IMR-90 (cell line): ENCODE data around the gene SLC8A1. TPM values are rescaled to one million over a fixed set of nuclear protein-coding genes. Genes with fewer than 3 reads are reported as not detected.

Source experiments
- ATAC-seq: fragments of 200-7000 bp; cut with Tn5 transposase; 2 replicates; pipeline ENCODE4 v1.9.1; 2020; ENCODE audit warnings: low read depth, mild to moderate bottlenecking, moderate library complexity
- BruUV-seq: library from RNA; stranded (reverse); fragments of 400-500 nt; replicated peaks from 2 replicates; lab custom pipeline; 2021; lab: Mats Ljungman, UMichigan
- CTCF ChIA-PET: fragments of 300-600 bp; formaldehyde crosslinking; extraction: SDS; loops from one replicate; lab custom pipeline; 2021; ENCODE audit warnings: antibody characterized with exemption; lab: Yijun Ruan, JAX
- POLR2A ChIA-PET: fragments of 300-600 bp; sonication (Branson Sonifier 250); formaldehyde crosslinking; loops from one replicate; lab custom pipeline; 2022; ENCODE audit warnings: antibody characterized with exemption; ENCODE audit not compliant: unreplicated experiment; lab: Charles Lee
- DNase-seq: peaks from one replicate; pipeline ENCODE4 v3.0.0; 2013
- H2AFZ ChIP-seq: replicated peaks from 2 replicates; pipeline ENCODE3; 2013; ENCODE audit warnings: low read length, mild to moderate bottlenecking; ENCODE audit not compliant: poor library complexity
- H2AK5ac ChIP-seq: 2 replicates; pipeline ENCODE4 v1.6.1; 2013; ENCODE audit warnings: low read depth, low read length, inconsistent platforms
- H2AK9ac ChIP-seq: replicated peaks from 2 replicates; pipeline ENCODE3; 2013; ENCODE audit warnings: mild to moderate bottlenecking, low read depth, low read length, moderate library complexity; ENCODE audit not compliant: poor library complexity
- H2BK120ac ChIP-seq: 2 replicates; pipeline ENCODE4 v1.6.1; 2013; ENCODE audit warnings: low read depth, low read length, inconsistent platforms
- H2BK15ac ChIP-seq: 3 replicates; pipeline ENCODE4 v1.6.1; 2013; ENCODE audit warnings: low read depth, low read length, inconsistent platforms
- H2BK20ac ChIP-seq: 2 replicates; pipeline ENCODE4 v1.6.1; 2013; ENCODE audit warnings: low read depth, mild to moderate bottlenecking, inconsistent platforms, low read length, moderate library complexity
- H2BK5ac ChIP-seq: 2 replicates; pipeline ENCODE4 v1.6.1; 2013; ENCODE audit warnings: mild to moderate bottlenecking, low read depth, low read length, inconsistent platforms; ENCODE audit not compliant: poor library complexity, severe bottlenecking
- H3K14ac ChIP-seq: replicated peaks from 2 replicates; pipeline ENCODE4 v1.6.1; 2013; ENCODE audit warnings: low read depth, low read length, inconsistent platforms
- H3K18ac ChIP-seq: 2 replicates; pipeline ENCODE4 v1.6.1; 2013; ENCODE audit warnings: low read depth, low read length, control low read depth
- H3K23ac ChIP-seq: 2 replicates; pipeline ENCODE4 v1.6.1; 2013; ENCODE audit warnings: low read depth, low read length, inconsistent platforms
- H3K27ac ChIP-seq: 2 replicates; pipeline ENCODE4 v1.5.1; 2013; ENCODE audit warnings: mild to moderate bottlenecking, control low read depth, low read length; ENCODE audit not compliant: insufficient read depth
- H3K27me3 ChIP-seq: 2 replicates; pipeline ENCODE4 v1.6.1; 2013; ENCODE audit warnings: low read length; ENCODE audit not compliant: control insufficient read depth, insufficient read depth
- H3K36me3 ChIP-seq: 2 replicates; pipeline ENCODE4 v1.6.1; 2013; ENCODE audit warnings: low read length, mixed read lengths; ENCODE audit not compliant: control insufficient read depth, insufficient read depth
- H3K4ac ChIP-seq: 2 replicates; pipeline ENCODE4 v1.6.1; 2013; ENCODE audit warnings: low read depth, low read length, inconsistent platforms
- H3K4me1 ChIP-seq: 2 replicates; pipeline ENCODE4 v1.6.1; 2013; ENCODE audit warnings: low read length, mixed read lengths; ENCODE audit not compliant: control insufficient read depth, insufficient read depth
- H3K4me2 ChIP-seq: 2 replicates; pipeline ENCODE4 v1.6.1; 2013; ENCODE audit warnings: low read depth, mild to moderate bottlenecking, control low read depth, low read length, moderate library complexity
- H3K4me3 ChIP-seq: 2 replicates; pipeline ENCODE4 v1.5.1; 2013; ENCODE audit warnings: low read depth, mild to moderate bottlenecking, control low read depth, low read length, moderate library complexity; ENCODE audit not compliant: insufficient read depth
- H3K56ac ChIP-seq: 2 replicates; pipeline ENCODE4 v1.6.1; 2013; ENCODE audit warnings: low read length, inconsistent platforms; ENCODE audit not compliant: insufficient read depth; ENCODE audit errors: extremely low read depth
- H3K79me1 ChIP-seq, 2 experiments: 2 replicates each; pipeline ENCODE4 v1.6.1; 2013; ENCODE audit warnings: low read length in 2 of 2, inconsistent platforms in 1 of 2, low read depth in 1 of 2
- H3K9ac ChIP-seq: 2 replicates; pipeline ENCODE4 v1.6.1; 2013; ENCODE audit warnings: low read depth, low read length, control low read depth
- H3K9me1 ChIP-seq: 2 replicates; pipeline ENCODE4 v1.6.1; 2013; ENCODE audit warnings: low read length, inconsistent platforms; ENCODE audit not compliant: insufficient read depth
- H3K9me3 ChIP-seq: 2 replicates; pipeline ENCODE4 v1.6.1; 2013; ENCODE audit warnings: low read length; ENCODE audit not compliant: control insufficient read depth, insufficient read depth
- H4K20me1 ChIP-seq: 2 replicates; pipeline ENCODE4 v1.6.1; 2013; ENCODE audit warnings: low read length, inconsistent platforms; ENCODE audit not compliant: insufficient read depth
- H4K5ac ChIP-seq: 2 replicates; pipeline ENCODE4 v1.6.1; 2013; ENCODE audit warnings: mild to moderate bottlenecking, low read depth, low read length, control low read depth
- H4K8ac ChIP-seq, 2 experiments: 2 replicates each; pipeline ENCODE4 v1.6.1; 2013; ENCODE audit warnings: low read depth in 2 of 2, low read length in 2 of 2, control low read depth in 1 of 2, inconsistent platforms in 1 of 2
- H4K91ac ChIP-seq: 2 replicates; pipeline ENCODE4 v1.6.1; 2013; ENCODE audit warnings: low read depth, low read length, inconsistent platforms; ENCODE audit not compliant: insufficient read depth
- BHLHE40 ChIP-seq: fragments of 150-350 bp; IDR thresholded peaks from 2 replicates; pipeline ENCODE4 v1.6.1; 2016; ENCODE audit warnings: mild to moderate bottlenecking, low read depth, low read length
- CEBPB ChIP-seq: IDR thresholded peaks from 2 replicates; pipeline ENCODE4 v1.6.1; 2012; ENCODE audit warnings: low read depth, low read length, improper control_type of control experiment
- ELK1 ChIP-seq: fragments of 150-350 bp; IDR thresholded peaks from 2 replicates; pipeline ENCODE4 v1.6.1; 2016; ENCODE audit warnings: low read depth, mild to moderate bottlenecking, low read length, moderate library complexity, borderline replicate concordance
- FOS ChIP-seq: fragments of 150-350 bp; IDR thresholded peaks from 2 replicates; pipeline ENCODE4 v1.6.1; 2016; ENCODE audit warnings: low read depth, low read length
- MAZ ChIP-seq: IDR thresholded peaks from 2 replicates; pipeline ENCODE4 v1.6.1; 2012; ENCODE audit warnings: low read depth, mild to moderate bottlenecking, low read length, improper control_type of control experiment, moderate library complexity, borderline replicate concordance
- POLR2A ChIP-seq: IDR thresholded peaks from 2 replicates; pipeline ENCODE4 v1.6.1; 2012; ENCODE audit warnings: mild to moderate bottlenecking, low read depth, low read length
- RAD21 ChIP-seq: IDR thresholded peaks from 2 replicates; pipeline ENCODE4 v1.6.1; 2012; ENCODE audit warnings: low read length, improper control_type of control experiment
- RCOR1 ChIP-seq: IDR thresholded peaks from 2 replicates; pipeline ENCODE4 v1.6.1; 2012; ENCODE audit warnings: mild to moderate bottlenecking, low read length, improper control_type of control experiment; ENCODE audit not compliant: insufficient replicate concordance
- SMC3 ChIP-seq: fragments of 150-350 bp; IDR thresholded peaks from 2 replicates; pipeline ENCODE4 v1.6.1; 2016; ENCODE audit warnings: low read depth, mild to moderate bottlenecking, antibody characterized with exemption, low read length, moderate library complexity
- USF2 ChIP-seq: fragments of 150-350 bp; IDR thresholded peaks from 2 replicates; pipeline ENCODE4 v1.6.1; 2017; ENCODE audit warnings: mild to moderate bottlenecking, antibody characterized with exemption, low read length, low read depth
- WGBS, 2 experiments: methylation state at CpG; one replicate each; pipeline versions ENCODE4 v1.1.5 to v1.1.7; 2013; ENCODE audit warnings: missing lambda C conversion rate in 2 of 2; ENCODE audit not compliant: insufficient read length in 1 of 2; ENCODE audit errors: extremely low coverage in 2 of 2; 5-methylcytosine and 5-hydroxymethylcytosine counted together
- dilution Hi-C: fragments of 300-500 bp; cut with HindIII; formaldehyde crosslinking; loops from one replicate; pipeline ENCODE4 v1.14.3; 2018; ENCODE audit warnings: low sequenced_read_pairs; ENCODE audit not compliant: unreplicated experiment
- in situ Hi-C: fragments of 300-500 bp; cut with MboI; formaldehyde crosslinking; loops from 3 replicates; pipeline ENCODE4 v1.14.3; 2019; ENCODE audit warnings: low sequenced_read_pairs, inconsistent platforms, mixed read lengths
- intact Hi-C: fragments of 100-400 bp; cut with micrococcal nuclease; formaldehyde crosslinking; loops from 2 replicates; pipeline ENCODE4 v1.10.0; 2022
- polyA plus RNA-seq, 3 experiments: library from polyadenylated mRNA; depleted of rRNA; stranded (reverse); fragments of >200 nt; gene quantifications; 2 replicates each; pipeline ENCODE4 v1.2.3, GENCODE V29; 2012; ENCODE audit warnings: low replicate concordance in 1 of 3
- total RNA-seq: library from RNA; depleted of rRNA; stranded (reverse); fragments of >200 nt; gene quantifications from 2 replicates; pipeline ENCODE4 v1.2.3, GENCODE V29; 2012

The SLC8A1 gene
- total and polyA plus RNA-seq, 2 of the 4 experiments (the other 2 are of a cell fraction), result 7.7 to 57.0 TPM

- H3K14ac ChIP-seq, result no peak overlapping the region
- no peak overlapping the region for H3K23ac ChIP-seq
- dilution Hi-C loops, result no loop called here
- no peak overlapping the region for H2AK9ac ChIP-seq
- peaks cover 0 to 2% of the 10 kb centered on the region in 2 experiments; a peak in 2 of 4 replicates for H3K79me1 ChIP-seq
- ATAC-seq, result no peak
- no peak overlapping the region for H3K56ac ChIP-seq
- H4K20me1 ChIP-seq, result no peaks in the 10 kb centered on the region
- 0 out of 2 replicates have a peak overlapping the region, but pooled peaks have one; percentile 13 for H3K4ac ChIP-seq
- ChIA-PET CTCF (interaction anchor here (0.9 kb wide), 1 partner anchor 12 kb away, joined by 4 read pairs; no protein-coding TSS in a partner anchor), POLR2A (no interaction called here)
- H3K27ac ChIP-seq, result no peak overlapping the region
- in situ Hi-C loops, result no loop called here
- no peak overlapping the region for H2BK5ac ChIP-seq
- H2BK20ac ChIP-seq, result no peak overlapping the region
- no peak for DNase-seq
- H2AFZ ChIP-seq, result no peak overlapping the region
- H3K4me2 ChIP-seq, result no peak overlapping the region
- H3K18ac ChIP-seq, result no peak overlapping the region
- H2BK120ac ChIP-seq, result no peak overlapping the region; the same call in 1 of the 2 replicates
- H4K91ac ChIP-seq, result no peak overlapping the region
- no peak overlapping the region for H4K8ac ChIP-seq
- no peak overlapping the region for H3K9ac ChIP-seq
- H3K4me3 ChIP-seq, result no peak overlapping the region
- no CpG with 5 or more reads among the region's 3 CpGs for WGBS, 2 experiments
- BruUV-seq, result no TSS peak
- no peak overlapping the region for H2AK5ac ChIP-seq
- H3K27me3 ChIP-seq, result no peaks in the 10 kb centered on the region
- H3K9me1 ChIP-seq, result no peaks in the 10 kb centered on the region; the same call in 1 of the 2 replicates
- intact Hi-C loops, result no loop called here
- no peak overlapping the region for H2BK15ac ChIP-seq
- no peak for TF ChIP-seq RCOR1
- no peak for TF ChIP-seq BHLHE40
- TF ChIP-seq MAZ, result no peak
- no peak for TF ChIP-seq CEBPB
- TF ChIP-seq FOS, result no peak
- TF ChIP-seq SMC3, result no peak
- TF ChIP-seq USF2, result no peak
- no peak for TF ChIP-seq ELK1
- no peak for TF ChIP-seq RAD21
- no peak for TF ChIP-seq POLR2A
- H3K36me3 ChIP-seq, result peaks cover 6% of the 10 kb centered on the region
- peaks cover 6% of the 10 kb centered on the region; the same call in 1 of the 2 replicates for H3K4me1 ChIP-seq
- no peaks in the 10 kb centered on the region for H3K9me3 ChIP-seq
- peak overlapping the region; percentile 23; the same call in 1 of the 2 replicates for H4K5ac ChIP-seq
Measured at GRCh38 chr2:40181855-40182254, 270.0 kb downstream of the SLC8A1 start.
